ENCODE measurements around the gene LNX2.
"Not testable (repeated sequence)": the region's sequence is repeated elsewhere in the genome, so short reads cannot be mapped to it uniquely, and the experiment has no call there.

The LNX2 gene

GRCh38 chr13:27636589-27637288 is 16.4 kb upstream of the LNX2 start:
- DNase-seq, result no peak

- no peak for DNase-seq
Measured at GRCh38 chr13:27635266-27635665, 14.9 kb upstream of the LNX2 start.

GRCh38 chr13:27634791-27635190 is 14.5 kb upstream of the LNX2 start:
- DNase-seq, result no peak

- no peak for DNase-seq
Measured at GRCh38 chr13:27634231-27634630, 13.9 kb upstream of the LNX2 start.

- no peak for DNase-seq
Measured at GRCh38 chr13:27632648-27633047, 12.3 kb upstream of the LNX2 start.

- no peak for DNase-seq
Measured at GRCh38 chr13:27632214-27632613, 11.9 kb upstream of the LNX2 start.

- DNase-seq, result no peak
Measured at GRCh38 chr13:27631665-27632064, 11.3 kb upstream of the LNX2 start.

GRCh38 chr13:27631156-27631555 is 10.8 kb upstream of the LNX2 start:
- DNase-seq, result no peak

- DNase-seq, result not testable (repeated sequence)
Measured at GRCh38 chr13:27628766-27629165, 8.4 kb upstream of the LNX2 start.

GRCh38 chr13:27628081-27628480 is 7.8 kb upstream of the LNX2 start:
- no peak for DNase-seq

GRCh38 chr13:27627380-27627779 is 7.1 kb upstream of the LNX2 start:
- DNase-seq, result no peak

GRCh38 chr13:27625839-27626238 is 5.5 kb upstream of the LNX2 start:
- DNase-seq, result no peak

GRCh38 chr13:27624071-27624470 is 3.7 kb upstream of the LNX2 start:
- DNase-seq, result no peak

GRCh38 chr13:27622881-27623280 is 2.6 kb upstream of the LNX2 start:
- DNase-seq, result no peak

- DNase-seq, result no peak
Measured at GRCh38 chr13:27622102-27622820, 1.9 kb upstream of the LNX2 start.

GRCh38 chr13:27621366-27622101 is 1.2 kb upstream of the LNX2 start, which contains the start of gene POLR1D:
Gene POLR1D (plus strand): TSS chr13:27621892. CDS start chr13:27621984, 92 bp downstream.
- DNase-seq, result peak; percentile 88

GRCh38 chr13:27621116-27621365 is 712 bp upstream of the LNX2 start:
- no peak for DNase-seq

- peak; percentile 72 for DNase-seq
Measured at GRCh38 chr13:27619728-27620376, 477 bp downstream of the LNX2 start.

GRCh38 chr13:27619093-27619727 is 1.1 kb downstream of the LNX2 start:
- DNase-seq, result no peak

GRCh38 chr13:27617881-27618321 is 2.4 kb downstream of the LNX2 start:
- no peak for DNase-seq

- no peak for DNase-seq
Measured at GRCh38 chr13:27613628-27614027, 6.7 kb downstream of the LNX2 start.

- no peak for DNase-seq
Measured at GRCh38 chr13:27607125-27607524, 13.2 kb downstream of the LNX2 start.

- DNase-seq, result no peak
Measured at GRCh38 chr13:27605610-27606200, 14.6 kb downstream of the LNX2 start.

All from activated CD8-positive, alpha-beta memory T cell treated with anti-CD3 and anti-CD28 coated beads, Interleukin-2, amount 50 U/mL, for 48 hours (primary cell).